LoVo (cell line): ENCODE data around the gene RTL10.

ENCODE experiments used
- DNase-seq: peaks from one replicate; pipeline ENCODE4 v3.0.0-alpha.2; 2016; ENCODE audit warnings: low spot score

RTL10 gene

DNA sequence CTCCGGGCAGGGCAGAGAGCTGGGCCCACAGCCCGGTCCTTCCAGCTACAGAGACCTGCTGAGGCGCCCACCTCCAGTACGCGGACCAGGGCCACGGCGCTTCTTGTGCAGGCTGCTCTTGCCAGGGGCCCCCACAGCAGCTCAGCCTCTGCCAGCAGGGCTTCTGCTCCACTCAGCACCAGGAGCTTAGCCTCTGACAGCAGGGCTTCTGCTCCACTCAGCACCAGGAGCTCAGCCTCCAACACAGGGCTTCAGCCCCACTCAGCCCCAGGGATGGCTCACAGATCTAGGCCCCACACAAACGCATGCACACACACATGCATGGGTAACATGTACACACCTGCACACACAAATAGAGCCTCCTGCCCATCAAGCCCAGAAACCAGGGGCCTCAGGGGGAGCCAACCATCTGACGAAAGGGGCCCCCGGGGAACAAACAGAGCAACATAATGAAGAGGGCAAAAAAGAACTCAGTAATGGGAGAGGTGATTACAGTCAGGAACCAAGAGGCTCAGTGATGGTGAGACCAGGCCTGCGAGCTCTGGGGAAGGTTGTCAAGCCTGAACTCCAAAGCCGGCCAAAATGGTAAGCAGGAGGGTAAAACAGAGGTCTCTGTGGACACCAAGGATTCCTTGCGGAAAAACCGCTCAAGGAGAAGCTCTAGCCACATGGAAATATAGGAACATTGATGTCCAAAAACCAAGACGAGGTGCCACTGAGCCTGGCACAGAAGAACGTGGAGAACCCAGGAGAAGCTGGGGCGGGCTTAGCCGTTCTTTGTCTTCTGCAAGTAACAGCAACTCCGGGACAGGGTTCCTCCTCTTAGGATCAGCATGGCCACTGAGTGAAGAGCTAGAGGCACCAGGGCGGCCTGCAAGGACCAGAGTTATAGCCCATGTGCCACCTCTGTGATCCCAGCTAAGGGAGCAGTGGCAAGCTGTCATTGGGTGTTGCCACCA, 46.5 kb downstream of the RTL10 start:
- DNase-seq, result no peak

DNA sequence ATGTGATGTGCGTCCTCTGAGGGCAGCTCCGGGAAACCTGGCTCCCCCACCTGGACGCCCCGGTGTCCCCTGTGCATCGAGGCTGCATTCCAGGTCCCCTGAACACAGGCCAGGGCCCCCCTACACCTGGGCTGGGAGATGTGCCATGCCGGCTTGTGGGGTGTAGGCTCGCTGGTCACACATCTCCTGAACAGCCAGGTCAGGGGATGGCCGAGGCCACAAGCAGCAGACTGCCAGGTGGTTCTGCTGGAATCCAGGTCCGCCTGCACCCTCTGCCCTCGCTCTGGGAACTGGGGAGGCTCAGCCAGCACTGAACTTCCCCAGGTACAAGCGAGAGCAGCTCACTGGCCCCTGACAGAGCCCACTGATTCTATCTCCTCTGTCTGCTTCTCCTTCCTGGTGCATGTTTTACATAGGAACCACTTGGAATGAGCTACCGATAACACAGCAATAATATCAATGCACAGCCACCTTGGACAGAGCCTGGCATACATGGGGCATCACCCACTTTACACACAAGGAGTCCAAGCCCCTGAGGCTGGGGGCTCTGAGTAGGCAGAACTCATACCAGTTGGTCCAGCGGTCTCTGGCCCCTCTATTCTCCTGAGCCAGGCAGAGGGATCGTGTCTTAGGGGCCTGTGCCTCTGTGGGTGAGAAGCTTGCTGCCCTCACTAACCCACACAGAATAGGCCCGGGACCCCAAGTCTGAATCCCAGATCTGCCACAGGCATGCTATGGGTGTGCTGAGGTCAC, 47.3 kb downstream of the RTL10 start:
- DNase-seq, result no peak

DNA sequence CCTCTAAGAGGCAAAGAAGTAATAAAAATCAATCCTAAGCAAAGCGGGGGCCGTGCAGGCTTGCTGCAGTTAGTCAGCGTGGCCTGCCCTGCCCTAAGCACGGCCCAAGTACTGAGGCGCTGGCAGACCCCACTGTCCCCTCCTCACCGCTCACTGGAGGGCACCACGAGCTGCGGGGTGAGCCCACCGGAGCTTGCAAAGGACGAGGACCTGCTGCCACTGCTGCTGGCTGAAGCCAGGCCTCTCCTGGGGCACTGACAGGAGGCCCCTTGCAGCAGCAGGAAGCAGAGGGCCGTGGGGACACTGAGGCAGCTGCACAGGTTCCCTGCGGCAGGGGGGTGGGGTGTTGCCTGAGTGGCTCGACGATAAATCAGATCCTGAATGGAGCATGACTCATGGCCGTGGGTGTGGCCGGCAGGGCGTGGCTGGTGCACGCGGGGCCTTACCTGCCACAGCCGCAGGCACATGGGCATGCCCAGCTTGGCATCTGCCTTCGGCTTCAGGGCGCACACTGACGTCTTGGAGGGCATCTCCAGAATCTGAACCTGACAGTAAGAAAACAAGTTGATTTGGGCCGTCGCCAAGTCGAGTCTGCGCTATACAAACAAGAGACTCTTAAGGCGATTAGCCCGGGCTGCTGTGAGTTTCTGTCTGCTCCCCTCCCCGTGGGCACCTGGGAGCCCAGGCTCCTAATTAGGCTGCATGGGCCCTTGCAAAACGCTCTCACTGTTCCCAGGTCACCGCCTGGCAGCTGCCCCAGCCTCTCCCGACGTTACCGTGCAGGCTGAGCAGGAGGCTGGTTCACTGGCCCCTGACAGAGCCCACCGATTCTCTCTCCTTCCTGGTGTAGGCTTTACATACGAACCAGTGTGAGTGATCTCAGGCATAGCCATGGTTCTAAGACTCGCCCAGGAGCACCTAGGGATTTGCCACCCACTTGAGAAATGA, 48.2 kb downstream of the RTL10 start:
- peak; percentile 85 for DNase-seq

DNA sequence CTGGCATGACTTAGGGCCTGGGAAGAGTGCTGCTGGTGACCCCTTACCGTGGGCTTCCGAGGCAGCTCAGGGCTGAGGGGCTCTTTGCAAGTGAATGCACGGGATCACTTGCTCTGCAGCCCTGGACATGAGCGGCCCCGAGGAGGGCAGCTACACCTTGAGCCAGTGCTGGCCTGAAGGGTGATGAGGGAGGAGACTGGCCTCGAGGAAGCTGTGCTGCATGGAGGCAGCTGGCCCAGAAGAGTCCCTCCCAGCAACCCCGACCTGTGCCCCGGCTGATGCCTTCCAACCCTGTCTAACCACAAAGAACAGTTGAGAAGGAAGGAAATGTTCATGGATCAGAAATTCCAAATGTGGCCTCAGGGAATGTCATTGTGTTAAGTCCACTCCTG, 48.9 kb downstream of the RTL10 start:
- DNase-seq, result no peak
